Measurements from ENCODE around the gene CNTN5. TPM values are rescaled to one million over a fixed set of nuclear protein-coding genes. Genes with fewer than 3 reads are reported as not detected.

CNTN5 gene
- total RNA-seq, 2 donors from 2014 or later: not detected

DNA sequence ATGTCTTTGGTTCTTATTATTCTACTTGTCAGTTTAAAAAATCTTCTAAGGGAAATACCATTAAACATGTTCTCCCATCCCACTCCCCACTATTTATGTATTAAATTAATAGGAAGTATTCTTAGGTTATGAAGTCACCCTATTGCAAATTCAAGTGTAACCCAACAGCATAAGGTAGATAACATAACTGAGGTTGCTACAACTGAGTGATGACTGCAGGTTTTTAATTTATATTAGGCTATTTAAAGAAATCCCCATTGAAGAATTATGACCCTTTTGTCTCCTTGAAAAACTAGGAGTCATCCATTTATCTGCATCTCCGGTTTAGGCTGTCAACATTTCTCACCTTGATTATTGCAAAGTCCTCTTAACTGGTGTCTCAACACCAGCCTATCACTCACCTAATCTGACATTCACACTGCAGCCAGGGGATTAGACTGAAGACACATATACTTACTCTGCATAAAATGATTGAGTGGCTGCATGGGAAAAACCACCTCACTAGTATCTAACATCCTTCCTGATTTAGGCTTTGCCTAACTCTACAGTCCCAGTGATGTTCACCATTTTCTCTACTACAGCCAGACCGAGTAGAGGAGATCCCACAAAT, 649.4 kb downstream of the CNTN5 start:
- H3K9me3 Mint-ChIP-seq: peaks cover 8 to 23% of the 10 kb centered on the region in 2 donors
- H3K36me3 Mint-ChIP-seq: peaks cover 0 to 2% of the 10 kb centered on the region in 2 donors
- no peak overlapping the region for H3K27ac Mint-ChIP-seq
- ATAC-seq (no peak), DNase-seq (ENCODE audit: low spot score in 2 of 2) (no peak)

DNA sequence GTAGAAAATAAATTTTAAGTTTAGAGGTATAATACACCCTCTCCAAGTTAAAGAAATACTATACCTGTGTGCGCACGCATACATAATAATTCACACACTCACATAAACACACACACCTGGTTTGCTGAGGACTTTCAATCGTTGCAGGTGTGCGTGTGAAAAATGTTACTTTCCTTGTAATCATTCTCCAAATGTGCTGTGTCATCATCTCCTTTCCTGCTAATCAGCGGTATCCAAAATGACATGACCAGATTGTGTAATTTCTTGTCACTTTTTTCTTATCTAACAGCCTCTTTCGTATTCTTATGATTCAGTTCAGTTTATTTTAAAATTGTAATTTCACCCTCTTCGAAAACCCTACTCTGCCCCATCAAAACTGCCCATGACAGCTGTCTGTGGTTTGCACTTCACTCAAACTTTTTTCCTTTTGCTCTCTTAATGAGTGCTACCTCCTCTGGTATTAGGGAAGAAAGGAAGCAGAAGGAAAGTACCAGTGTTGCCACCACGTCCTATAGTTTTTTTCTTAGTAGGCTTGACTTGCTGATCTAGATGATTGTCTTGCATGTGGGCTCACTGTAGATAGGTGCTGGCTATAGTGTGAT, 651.2 kb downstream of the CNTN5 start:
- ATAC-seq: no peak
- Mint-ChIP-seq H3K36me3 (no peaks in the 10 kb centered on the region), H3K27ac (no peak overlapping the region), H3K9me3 (peaks cover 8 to 22% of the 10 kb centered on the region in 2 donors)
- DNase-seq (ENCODE audit: low spot score in 2 of 2): no peak

DNA sequence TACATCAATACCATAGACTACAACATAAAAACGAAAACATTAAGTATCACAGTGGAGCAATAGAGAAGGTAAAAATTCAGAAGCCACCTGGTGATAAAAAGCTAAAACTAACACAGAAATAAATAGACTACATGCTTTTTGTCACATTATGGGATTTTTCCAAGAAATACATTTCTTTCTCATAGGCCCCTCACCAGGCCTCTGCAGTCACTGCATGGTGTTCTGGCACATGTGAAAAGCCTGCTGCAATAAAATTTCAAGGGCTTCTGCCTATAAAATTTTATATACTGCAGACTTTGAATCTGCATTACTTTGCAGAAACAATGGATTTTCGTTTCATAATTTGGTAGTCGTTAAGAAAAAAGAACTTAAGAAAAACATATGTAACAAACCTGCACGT, 655.5 kb downstream of the CNTN5 start:
- ATAC-seq: no peak
- no peak overlapping the region for H3K27ac Mint-ChIP-seq
- H3K36me3 Mint-ChIP-seq: no peaks in the 10 kb centered on the region
- peaks cover 16 to 18% of the 10 kb centered on the region in 2 donors for H3K9me3 Mint-ChIP-seq
- no peak for DNase-seq (ENCODE audit: low spot score in 2 of 2)

DNA sequence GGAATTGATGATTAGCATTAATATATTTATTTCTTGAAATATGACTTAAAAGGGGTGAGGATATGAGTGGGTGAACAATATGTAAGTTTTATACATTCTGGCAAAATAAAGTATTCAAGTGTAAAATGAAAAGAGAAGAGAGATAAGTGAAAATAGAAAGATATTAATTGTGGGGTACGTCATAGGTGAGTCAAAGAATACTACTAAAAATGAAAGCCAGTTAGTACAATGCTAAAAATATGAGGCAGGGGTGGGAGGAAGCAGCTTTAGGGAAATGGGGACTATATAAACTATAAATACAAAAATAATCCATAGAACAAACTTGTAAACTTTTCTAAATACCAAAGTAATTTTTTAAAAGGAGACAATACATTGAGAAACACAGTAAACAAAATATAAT, 661.4 kb downstream of the CNTN5 start:
- Mint-ChIP-seq H3K36me3 (no peaks in the 10 kb centered on the region), H3K27ac (no peak overlapping the region), H3K9me3 (peaks cover 3 to 24% of the 10 kb centered on the region in 2 donors)
- DNase-seq (ENCODE audit: low spot score in 2 of 2): no peak
- no peak for ATAC-seq

DNA sequence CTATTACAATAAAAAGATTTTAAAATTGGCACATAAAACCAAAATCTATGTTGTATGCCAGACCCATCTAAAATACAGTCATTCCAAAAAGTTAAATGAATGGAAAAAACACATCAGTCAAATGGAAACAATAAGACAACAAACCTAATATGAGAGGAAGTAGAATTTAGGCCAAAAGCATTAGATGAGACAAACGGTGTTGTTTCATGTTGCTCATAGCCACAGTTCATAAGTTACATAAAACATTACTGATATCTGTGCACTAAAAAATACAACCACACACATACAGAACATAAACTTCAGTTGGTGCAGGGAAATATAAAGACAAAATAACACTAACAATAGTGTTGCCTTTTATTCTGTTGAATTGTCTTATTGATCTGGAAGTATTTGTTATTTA, 661.9 kb downstream of the CNTN5 start:
- Mint-ChIP-seq H3K27ac (no peak overlapping the region), H3K36me3 (no peaks in the 10 kb centered on the region), H3K9me3 (peaks cover 3 to 24% of the 10 kb centered on the region in 2 donors)
- DNase-seq (ENCODE audit: low spot score in 2 of 2) (no peak), ATAC-seq (no peak)

DNA sequence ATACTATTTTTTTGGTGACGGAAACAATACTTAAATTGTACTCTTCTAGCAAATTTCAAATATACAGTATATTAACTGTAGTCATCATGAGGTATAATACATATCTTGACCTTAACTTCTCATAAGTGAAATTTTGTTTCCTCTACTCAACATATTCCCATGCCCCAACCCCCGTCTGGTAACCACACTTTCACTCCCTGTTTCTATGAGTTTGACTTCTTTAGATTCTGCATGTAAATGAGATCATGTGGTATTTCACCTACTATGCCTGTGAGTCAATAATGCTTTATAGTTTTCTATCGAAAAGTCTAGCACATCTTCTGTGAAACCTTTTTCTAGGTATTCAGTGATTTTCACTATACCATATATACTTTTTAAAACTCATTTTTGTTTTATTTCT, 663.2 kb downstream of the CNTN5 start:
- H3K9me3 Mint-ChIP-seq: peaks cover 10 to 27% of the 10 kb centered on the region in 2 donors
- ATAC-seq: no peak
- H3K27ac Mint-ChIP-seq: no peak overlapping the region

DNA sequence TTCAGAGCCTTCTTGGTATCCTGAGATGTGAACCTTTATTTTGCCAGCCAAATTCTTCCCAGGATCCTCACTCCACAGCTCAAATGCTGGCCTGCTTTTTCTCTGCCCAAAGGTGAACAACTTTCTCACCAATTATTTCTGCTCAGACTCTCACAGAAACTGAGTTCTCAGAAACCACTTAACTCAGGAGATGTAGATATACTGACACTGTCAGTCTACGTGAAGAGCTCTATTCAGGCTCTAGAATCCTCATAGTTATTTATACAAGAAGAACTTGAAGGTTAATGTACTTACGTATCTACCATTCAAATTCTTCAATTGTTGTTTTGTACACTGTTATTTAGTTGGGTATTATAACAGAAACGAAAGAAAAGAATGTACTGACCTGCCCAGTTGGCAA, 666.1 kb downstream of the CNTN5 start:
- Mint-ChIP-seq H3K36me3 (peaks cover 0 to 5% of the 10 kb centered on the region in 2 donors), H3K27ac (no peak overlapping the region), H3K9me3 (peaks cover 24 to 37% of the 10 kb centered on the region in 2 donors)
- no peak for DNase-seq (ENCODE audit: low spot score in 2 of 2)
- no peak for ATAC-seq

More for the DNA sequence above, 663.2 kb downstream of the CNTN5 start:
- DNase-seq (ENCODE audit: low spot score in 2 of 2): no peak
- no peaks in the 10 kb centered on the region for H3K36me3 Mint-ChIP-seq

DNA sequence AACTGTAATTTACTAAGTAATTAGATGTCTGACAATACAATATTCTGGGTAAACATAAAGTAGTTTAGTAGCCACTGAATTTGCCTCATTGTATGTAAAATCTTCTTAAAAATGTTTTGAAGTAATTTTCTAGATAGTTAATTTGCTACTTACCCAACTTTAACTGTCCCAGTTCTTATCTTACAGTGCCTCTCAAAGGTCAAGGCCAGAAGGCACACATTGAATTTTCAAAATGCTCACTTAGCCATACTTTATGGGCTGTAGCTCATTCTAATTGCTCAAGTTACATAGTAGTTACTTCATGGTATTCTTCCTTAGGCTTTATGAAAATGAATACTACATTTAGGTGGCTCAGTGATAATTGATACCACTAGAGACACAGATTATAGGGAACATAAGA, 666.6 kb downstream of the CNTN5 start:
- Mint-ChIP-seq H3K27ac (no peak overlapping the region), H3K36me3 (peaks cover 0 to 5% of the 10 kb centered on the region in 2 donors), H3K9me3 (peaks cover 27 to 35% of the 10 kb centered on the region in 2 donors)
- DNase-seq (ENCODE audit: low spot score in 2 of 2) (no peak), ATAC-seq (no peak)

DNA sequence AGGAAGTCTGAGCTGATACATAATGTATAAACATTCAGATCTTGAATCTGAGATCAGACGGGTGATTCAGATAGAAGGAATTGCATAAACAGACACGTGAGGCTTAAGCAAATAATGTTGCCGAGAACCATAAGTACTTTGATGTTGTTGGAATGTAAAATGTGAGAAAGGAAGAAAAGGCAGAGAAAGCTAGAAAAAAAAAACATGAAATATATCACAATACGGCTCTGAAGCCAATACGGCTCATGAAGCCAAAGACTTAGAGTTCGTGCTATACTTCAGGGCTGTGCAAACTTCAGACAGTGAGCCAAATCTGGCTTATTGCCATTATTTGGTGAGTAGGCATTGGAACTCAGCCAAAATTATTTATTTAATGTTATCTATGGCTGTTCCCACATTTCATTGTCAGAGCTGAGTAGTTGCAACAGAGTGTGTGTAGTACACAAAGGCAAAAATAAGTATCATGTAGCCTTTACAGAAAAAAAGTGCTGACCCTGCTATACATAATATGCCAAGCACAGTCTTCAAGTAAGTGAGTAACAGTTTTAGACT, 673.3 kb downstream of the CNTN5 start:
- DNase-seq (ENCODE audit: low spot score in 2 of 2): no peak
- peaks cover 35 to 36% of the 10 kb centered on the region in 2 donors for H3K9me3 Mint-ChIP-seq
- no peak overlapping the region for H3K27ac Mint-ChIP-seq
- no peak for ATAC-seq
- H3K36me3 Mint-ChIP-seq: peaks cover 0 to 5% of the 10 kb centered on the region in 2 donors

DNA sequence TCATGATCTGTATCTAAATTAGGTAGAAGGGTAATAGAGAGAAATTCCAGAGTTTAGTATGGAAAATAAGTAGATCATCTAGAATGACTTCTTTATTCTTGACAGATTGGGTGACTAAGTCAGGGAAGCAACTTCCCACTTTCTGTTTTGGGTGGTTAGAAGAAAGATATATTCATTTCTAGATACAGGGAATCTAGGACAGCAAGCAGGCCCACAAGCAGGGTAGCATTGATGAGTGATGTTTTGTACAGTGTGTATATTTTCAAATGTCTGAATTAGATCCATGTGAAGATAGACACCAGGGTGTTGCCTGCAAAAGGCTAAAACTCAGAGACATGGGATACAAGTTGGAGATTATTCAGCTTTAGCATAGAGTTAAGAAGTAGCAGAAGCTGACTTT, 674.4 kb downstream of the CNTN5 start:
- no peak for DNase-seq (ENCODE audit: low spot score in 2 of 2)
- H3K9me3 Mint-ChIP-seq: peaks cover 28 to 32% of the 10 kb centered on the region in 2 donors
- H3K36me3 Mint-ChIP-seq: no peaks in the 10 kb centered on the region
- no peak overlapping the region for H3K27ac Mint-ChIP-seq
- no peak for ATAC-seq

DNA sequence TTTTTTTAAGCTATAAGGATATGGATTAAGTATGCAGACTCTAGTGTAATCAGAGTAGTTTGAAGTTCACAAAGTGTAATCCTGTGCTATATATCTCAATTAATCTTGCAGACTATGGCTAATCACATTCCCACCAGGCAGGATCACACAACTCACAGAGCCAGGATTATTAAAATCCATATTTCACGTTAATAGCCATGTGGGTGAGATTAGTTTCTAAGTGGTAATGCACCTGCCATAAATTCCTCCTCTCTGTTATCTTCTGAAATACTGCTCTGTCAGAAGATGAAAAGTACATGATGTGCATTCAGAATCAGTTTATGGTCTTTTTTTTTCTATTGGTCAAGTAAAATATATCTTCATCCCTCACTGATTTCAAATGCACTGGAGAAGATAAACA, 686.1 kb downstream of the CNTN5 start:
- DNase-seq (ENCODE audit: low spot score in 2 of 2) (no peak), ATAC-seq (no peak)
- no peak overlapping the region for H3K27ac Mint-ChIP-seq
- no peaks in the 10 kb centered on the region for H3K36me3 Mint-ChIP-seq
- peaks cover 15 to 16% of the 10 kb centered on the region in 2 donors for H3K9me3 Mint-ChIP-seq

DNA sequence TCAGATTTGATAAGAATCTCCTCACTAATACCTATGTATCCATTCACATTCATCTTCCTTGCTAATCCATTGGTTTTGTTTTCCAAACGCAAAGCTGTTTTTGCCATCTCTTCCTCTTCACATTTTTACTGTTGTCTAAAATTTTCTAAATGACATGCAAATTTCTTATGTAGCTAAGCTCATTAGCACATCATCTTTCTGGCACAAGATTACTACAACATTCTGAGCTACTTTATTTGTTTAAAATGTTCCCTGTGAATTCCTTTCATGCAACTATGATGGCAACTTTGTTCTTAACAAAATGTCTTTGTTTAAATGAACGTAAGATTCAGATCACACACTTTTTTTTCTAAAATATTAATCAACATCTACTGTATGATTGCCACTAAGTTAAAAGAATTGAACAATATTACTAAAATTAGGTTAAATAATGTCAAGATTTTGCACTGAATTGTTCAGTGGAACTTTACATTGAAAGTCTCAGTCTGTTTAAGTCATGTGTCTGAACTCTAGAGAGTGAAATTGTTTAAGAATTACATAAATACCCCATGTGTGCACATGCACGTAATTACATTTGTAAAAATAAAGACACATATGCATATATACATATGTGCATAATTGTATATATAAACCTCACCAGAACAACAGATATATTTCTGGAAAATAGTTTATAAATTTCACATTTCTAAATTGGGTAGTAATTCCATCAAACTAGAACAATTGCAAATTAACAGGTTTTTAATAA, 688.4 kb downstream of the CNTN5 start:
- peaks cover 15 to 16% of the 10 kb centered on the region in 2 donors for H3K9me3 Mint-ChIP-seq
- no peak overlapping the region for H3K27ac Mint-ChIP-seq
- DNase-seq (ENCODE audit: low spot score in 2 of 2) (no peak), ATAC-seq (no peak)
- H3K36me3 Mint-ChIP-seq: no peaks in the 10 kb centered on the region

DNA sequence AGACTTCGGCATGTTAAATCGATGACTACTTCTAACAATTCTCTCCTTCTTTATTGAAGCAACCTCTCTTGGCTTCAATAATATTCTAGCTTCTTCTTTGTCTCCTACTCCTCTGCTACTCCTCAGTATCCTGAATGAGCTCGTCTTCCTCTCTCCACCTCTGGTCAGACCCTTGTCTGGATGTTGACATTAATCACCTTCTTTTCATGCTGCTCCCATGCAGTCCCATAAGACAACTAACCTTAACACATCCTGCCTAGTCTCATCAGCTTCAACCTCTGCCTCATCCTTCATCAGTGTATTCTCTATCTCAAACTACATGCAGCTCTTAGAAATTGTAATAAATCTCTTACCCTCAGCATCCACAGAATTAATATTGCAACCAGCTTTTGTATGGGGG, 695.6 kb downstream of the CNTN5 start:
- Mint-ChIP-seq H3K9me3 (peaks cover 18 to 22% of the 10 kb centered on the region in 2 donors), H3K36me3 (no peaks in the 10 kb centered on the region)
- no peak for ATAC-seq

DNA sequence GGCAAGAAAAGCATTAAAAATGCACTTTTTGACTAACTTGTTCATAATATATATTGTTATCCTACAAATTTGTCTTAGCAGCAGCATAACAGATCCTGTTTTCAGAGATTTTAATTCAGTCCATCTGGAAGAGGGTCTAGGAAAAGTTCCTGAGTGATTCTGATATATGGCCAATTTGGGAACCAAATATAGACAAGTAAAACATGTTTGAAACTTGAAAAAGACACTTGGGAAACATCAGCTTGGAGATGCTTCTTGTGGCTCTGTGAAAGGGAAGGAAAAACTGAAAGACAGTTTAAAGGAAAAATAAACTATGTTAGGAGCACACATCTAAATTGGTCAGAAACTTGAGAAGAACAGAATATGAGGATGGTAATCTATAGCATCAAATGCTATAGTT, 697.5 kb downstream of the CNTN5 start:
- Mint-ChIP-seq H3K9me3 (peaks cover 23 to 25% of the 10 kb centered on the region in 2 donors), H3K27ac (no peak overlapping the region), H3K36me3 (no peaks in the 10 kb centered on the region)
- DNase-seq (ENCODE audit: low spot score in 2 of 2): no peak
- ATAC-seq: no peak

More for the DNA sequence above, 695.6 kb downstream of the CNTN5 start:
- DNase-seq (ENCODE audit: low spot score in 2 of 2): no peak
- H3K27ac Mint-ChIP-seq: no peak overlapping the region

DNA sequence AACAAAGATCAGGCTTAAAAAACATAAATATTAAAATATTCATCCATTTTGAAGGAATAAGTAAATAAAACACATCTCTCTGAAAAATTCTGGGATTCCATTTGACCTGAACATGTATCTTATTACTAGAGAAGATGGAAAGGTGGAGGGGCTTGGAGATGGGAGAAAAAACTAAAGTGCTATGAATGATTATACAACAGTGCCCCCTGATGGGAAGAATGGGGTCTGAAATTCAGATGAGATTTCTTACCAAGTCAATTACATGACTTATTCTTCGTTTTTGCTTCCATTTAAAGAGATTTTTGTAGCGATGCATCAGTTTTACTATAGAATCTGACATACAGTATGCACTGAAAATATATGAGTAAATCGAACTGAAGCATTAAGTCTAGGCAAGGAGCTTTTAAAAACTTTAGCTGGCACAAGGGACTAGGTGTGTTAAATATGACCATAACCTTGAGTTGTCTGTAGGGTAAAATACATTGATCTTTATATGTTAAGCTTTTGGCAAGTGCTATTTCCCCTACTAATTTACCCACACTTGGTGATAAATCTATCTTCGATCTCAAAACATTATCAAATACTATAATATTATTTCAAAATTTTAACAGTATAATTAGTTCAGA, 718.8 kb downstream of the CNTN5 start:
- Mint-ChIP-seq H3K27ac (no peak overlapping the region), H3K36me3 (no peaks in the 10 kb centered on the region), H3K9me3 (peaks cover 9 to 19% of the 10 kb centered on the region in 2 donors)
- no peak for DNase-seq (ENCODE audit: low spot score in 2 of 2)
- no peak for ATAC-seq

DNA sequence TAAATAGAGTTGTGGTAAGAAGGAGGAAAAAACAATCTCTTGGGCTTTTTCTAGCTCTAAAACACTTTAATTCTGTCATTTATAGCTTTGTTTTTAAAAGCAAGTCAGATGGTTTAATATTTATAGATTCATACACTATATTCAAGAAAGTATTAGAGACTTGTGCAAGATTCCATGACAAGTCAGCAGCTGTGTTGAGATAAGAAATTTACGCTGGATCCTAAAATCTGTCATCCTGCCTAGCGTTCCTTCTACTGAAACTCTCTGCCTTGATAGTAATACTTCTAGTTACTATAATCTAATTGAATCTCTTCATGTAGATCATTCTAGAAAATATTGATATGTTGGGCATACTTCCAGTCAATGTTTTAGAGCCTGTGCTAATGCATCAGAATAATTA, 721.8 kb downstream of the CNTN5 start:
- DNase-seq (ENCODE audit: low spot score in 2 of 2): no peak
- Mint-ChIP-seq H3K9me3 (peaks cover 5 to 10% of the 10 kb centered on the region in 2 donors), H3K36me3 (no peaks in the 10 kb centered on the region), H3K27ac (no peak overlapping the region)
- ATAC-seq: no peak

DNA sequence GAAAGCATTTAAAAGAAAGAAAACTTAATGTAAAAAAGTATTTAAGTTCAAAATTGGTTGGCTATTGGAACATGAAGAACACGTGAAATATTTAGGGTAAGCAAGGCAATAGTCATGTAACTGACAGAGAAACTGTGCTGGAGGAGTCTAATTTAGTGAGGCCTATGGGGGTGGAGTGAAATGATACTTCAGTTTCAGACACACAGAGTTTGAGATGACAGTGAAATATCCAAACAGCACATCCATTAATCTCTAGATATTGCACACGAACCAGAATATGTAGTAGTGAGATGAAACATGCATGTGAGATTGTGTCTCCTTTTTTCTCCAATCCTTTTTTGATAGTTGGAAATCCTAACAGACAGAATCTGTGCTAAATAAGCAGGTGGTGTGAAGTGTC, 739.0 kb downstream of the CNTN5 start:
- no peak overlapping the region for H3K27ac Mint-ChIP-seq
- no peak for ATAC-seq
- DNase-seq (ENCODE audit: low spot score in 2 of 2): no peak

More for the DNA sequence above, 739.0 kb downstream of the CNTN5 start:
- H3K9me3 Mint-ChIP-seq: peaks cover 2 to 5% of the 10 kb centered on the region in 2 donors
- H3K36me3 Mint-ChIP-seq: no peaks in the 10 kb centered on the region
